HL-60 (cell line): Measurements from ENCODE around the gene POLN.

Experiments used
- DNase-seq, 2 experiments: peaks; one replicate each; pipeline ENCODE4 v3.0.0-alpha.2; 2010 to 2020; ENCODE audit warnings: low read depth in 1 of 2, low spot score in 1 of 2
- H3K27ac ChIP-seq: fragments of 250-450 bp; sonication (Bioruptor Pico); replicated peaks from 2 replicates; pipeline ENCODE4 v1.5.1; 2020; ENCODE audit warnings: mild to moderate bottlenecking, moderate library complexity
- H3K27me3 ChIP-seq: fragments of 250-450 bp; sonication (Bioruptor Pico); 2 replicates; pipeline ENCODE4 v1.5.1; 2021; ENCODE audit warnings: mild to moderate bottlenecking, moderate library complexity; ENCODE audit not compliant: insufficient read depth, poor library complexity, severe bottlenecking
- H3K4me3 ChIP-seq: replicated peaks from 2 replicates; pipeline ENCODE4 v1.5.1; 2011; ENCODE audit warnings: mild to moderate bottlenecking, control low read depth, low read length; ENCODE audit not compliant: insufficient read depth
- GABPA ChIP-seq: IDR thresholded peaks from 2 replicates; pipeline ENCODE4 v1.6.1; 2012; ENCODE audit warnings: low read depth
- POLR2AphosphoS5 ChIP-seq: IDR thresholded peaks from 2 replicates; pipeline ENCODE4 v1.6.1; 2012; ENCODE audit warnings: low read depth
- SPI1 ChIP-seq: IDR thresholded peaks from 2 replicates; pipeline ENCODE4 v1.6.1; 2012; ENCODE audit warnings: low read depth, mild to moderate bottlenecking, borderline replicate concordance
- TF ChIP-seq, protein P1 (sequence below): IDR thresholded peaks from 2 replicates; pipeline ENCODE4 v1.6.1; 2012; ENCODE audit warnings: low read depth; ENCODE audit not compliant: insufficient replicate concordance
- TF ChIP-seq, protein P2 (sequence below): IDR thresholded peaks from one replicate; pipeline ENCODE4 v1.5.1; 2011; ENCODE audit warnings: low read length, control low read depth, inconsistent platforms; ENCODE audit not compliant: insufficient read depth

The POLN gene

DNA sequence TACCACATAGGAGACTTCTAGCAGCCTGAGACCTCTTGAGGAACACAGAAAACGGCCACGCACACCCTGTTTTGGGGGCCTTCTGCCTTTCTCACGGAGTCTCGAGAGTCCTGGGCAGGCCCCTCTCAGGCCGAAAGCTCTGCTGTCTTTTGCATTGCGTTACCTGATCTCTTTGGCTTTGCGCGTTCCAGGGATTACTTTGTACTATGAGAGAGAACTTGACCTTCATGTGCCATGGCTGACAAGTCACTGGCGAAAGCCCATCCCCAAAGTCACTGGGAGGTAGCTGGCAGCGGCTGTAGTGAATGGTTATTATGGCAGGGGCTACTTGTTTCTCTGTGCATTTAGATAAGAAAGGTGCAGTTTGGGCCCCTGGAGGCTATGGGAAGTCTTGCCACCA lies 190.8 kb downstream of the POLN start:
- no peak for DNase-seq
- H3K4me3 ChIP-seq, result no peak overlapping the region
- TF ChIP-seq GABPA (no peak), POLR2AphosphoS5 (no peak), SPI1 (no peak)
- TF ChIP-seq, protein P1, sequence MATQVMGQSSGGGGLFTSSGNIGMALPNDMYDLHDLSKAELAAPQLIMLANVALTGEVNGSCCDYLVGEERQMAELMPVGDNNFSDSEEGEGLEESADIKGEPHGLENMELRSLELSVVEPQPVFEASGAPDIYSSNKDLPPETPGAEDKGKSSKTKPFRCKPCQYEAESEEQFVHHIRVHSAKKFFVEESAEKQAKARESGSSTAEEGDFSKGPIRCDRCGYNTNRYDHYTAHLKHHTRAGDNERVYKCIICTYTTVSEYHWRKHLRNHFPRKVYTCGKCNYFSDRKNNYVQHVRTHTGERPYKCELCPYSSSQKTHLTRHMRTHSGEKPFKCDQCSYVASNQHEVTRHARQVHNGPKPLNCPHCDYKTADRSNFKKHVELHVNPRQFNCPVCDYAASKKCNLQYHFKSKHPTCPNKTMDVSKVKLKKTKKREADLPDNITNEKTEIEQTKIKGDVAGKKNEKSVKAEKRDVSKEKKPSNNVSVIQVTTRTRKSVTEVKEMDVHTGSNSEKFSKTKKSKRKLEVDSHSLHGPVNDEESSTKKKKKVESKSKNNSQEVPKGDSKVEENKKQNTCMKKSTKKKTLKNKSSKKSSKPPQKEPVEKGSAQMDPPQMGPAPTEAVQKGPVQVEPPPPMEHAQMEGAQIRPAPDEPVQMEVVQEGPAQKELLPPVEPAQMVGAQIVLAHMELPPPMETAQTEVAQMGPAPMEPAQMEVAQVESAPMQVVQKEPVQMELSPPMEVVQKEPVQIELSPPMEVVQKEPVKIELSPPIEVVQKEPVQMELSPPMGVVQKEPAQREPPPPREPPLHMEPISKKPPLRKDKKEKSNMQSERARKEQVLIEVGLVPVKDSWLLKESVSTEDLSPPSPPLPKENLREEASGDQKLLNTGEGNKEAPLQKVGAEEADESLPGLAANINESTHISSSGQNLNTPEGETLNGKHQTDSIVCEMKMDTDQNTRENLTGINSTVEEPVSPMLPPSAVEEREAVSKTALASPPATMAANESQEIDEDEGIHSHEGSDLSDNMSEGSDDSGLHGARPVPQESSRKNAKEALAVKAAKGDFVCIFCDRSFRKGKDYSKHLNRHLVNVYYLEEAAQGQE, result no peak
- TF ChIP-seq, protein P2, sequence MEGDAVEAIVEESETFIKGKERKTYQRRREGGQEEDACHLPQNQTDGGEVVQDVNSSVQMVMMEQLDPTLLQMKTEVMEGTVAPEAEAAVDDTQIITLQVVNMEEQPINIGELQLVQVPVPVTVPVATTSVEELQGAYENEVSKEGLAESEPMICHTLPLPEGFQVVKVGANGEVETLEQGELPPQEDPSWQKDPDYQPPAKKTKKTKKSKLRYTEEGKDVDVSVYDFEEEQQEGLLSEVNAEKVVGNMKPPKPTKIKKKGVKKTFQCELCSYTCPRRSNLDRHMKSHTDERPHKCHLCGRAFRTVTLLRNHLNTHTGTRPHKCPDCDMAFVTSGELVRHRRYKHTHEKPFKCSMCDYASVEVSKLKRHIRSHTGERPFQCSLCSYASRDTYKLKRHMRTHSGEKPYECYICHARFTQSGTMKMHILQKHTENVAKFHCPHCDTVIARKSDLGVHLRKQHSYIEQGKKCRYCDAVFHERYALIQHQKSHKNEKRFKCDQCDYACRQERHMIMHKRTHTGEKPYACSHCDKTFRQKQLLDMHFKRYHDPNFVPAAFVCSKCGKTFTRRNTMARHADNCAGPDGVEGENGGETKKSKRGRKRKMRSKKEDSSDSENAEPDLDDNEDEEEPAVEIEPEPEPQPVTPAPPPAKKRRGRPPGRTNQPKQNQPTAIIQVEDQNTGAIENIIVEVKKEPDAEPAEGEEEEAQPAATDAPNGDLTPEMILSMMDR, result no peak

DNA sequence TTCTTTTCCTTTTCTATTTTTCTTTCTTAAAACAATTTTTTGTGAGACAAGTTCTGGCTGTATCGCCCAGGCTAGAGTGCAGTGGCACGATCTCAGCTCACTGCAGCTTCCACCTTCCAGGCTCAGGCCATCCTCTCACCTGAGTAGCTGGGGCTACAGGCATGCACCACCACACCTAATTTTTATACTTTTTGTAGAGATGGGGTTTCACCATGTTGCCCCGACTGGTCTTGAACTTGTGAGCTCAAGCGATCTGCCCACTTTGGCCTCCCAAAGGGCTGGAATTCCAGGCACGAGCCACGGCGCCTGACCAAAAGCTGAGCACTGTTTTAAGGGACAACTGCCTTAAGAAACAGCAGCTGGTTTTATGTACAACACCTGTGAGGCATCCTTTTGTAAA lies 192.1 kb downstream of the POLN start:
- TF ChIP-seq GABPA (no peak), POLR2AphosphoS5 (no peak), SPI1 (no peak)
- TF ChIP-seq, protein P2, result no peak
- TF ChIP-seq, protein P1, result no peak
- Histone ChIP-seq H3K4me3 (no peak overlapping the region), H3K27ac (no peak overlapping the region), H3K27me3 (peaks cover 9% of the 10 kb centered on the region)
- DNase-seq, result no peak

More for the DNA sequence above, 190.8 kb downstream of the POLN start:
- no peak overlapping the region for H3K27ac ChIP-seq
- H3K27me3 ChIP-seq, result peaks cover 9% of the 10 kb centered on the region

DNA sequence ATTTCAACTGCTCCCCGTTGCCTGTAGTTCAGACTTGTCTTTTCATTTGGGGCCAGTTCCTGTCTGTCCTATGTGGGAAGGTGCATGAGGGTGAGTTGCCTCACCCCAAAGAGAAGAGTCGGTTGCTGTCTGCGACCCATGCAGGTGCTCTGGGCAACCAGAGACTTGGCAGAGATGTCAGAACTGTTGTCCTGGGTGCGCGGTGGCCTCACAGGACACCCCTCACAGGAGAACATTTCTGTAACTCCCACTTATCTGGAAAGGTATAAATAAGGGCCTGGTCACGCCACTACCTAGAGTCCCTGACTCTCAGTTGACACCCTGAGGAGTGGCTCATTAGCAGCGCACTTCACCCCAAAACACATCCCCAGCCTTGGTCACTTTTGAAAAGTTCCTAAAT lies 192.5 kb downstream of the POLN start:
- no peak for TF ChIP-seq POLR2AphosphoS5
- no peak for TF ChIP-seq SPI1
- TF ChIP-seq GABPA, result no peak
- TF ChIP-seq, protein P2, result no peak
- TF ChIP-seq, protein P1, result no peak
- no peak for DNase-seq
- Histone ChIP-seq H3K27ac (no peak overlapping the region), H3K4me3 (no peak overlapping the region), H3K27me3 (peaks cover 9% of the 10 kb centered on the region)
